GM19397 (cell line): ENCODE measurements around the gene ORAI2.
A peak's percentile ranks its signal among the peaks of the same experiment; 100 is the strongest.

ENCODE experiments used
- ATAC-seq: cut with Tn5 transposase; IDR thresholded peaks from one replicate; pipeline ENCODE4 v1.9.1; 2021; ENCODE audit warnings: mild to moderate bottlenecking, moderate library complexity; ENCODE audit not compliant: unreplicated experiment

The ORAI2 gene

GRCh38 chr7:102413611-102414010 lies 19.8 kb upstream of the ORAI2 start:
- ATAC-seq: no peak

GRCh38 chr7:102415685-102416225 lies 17.6 kb upstream of the ORAI2 start:
- ATAC-seq: no peak

GRCh38 chr7:102416406-102416805 lies 17.0 kb upstream of the ORAI2 start:
- no peak for ATAC-seq

GRCh38 chr7:102417105-102417504 lies 16.3 kb upstream of the ORAI2 start:
- ATAC-seq: no peak

- no peak for ATAC-seq
Observed at GRCh38 chr7:102418592-102418991, 14.8 kb upstream of the ORAI2 start.

- no peak for ATAC-seq
Observed at GRCh38 chr7:102421706-102422240, 11.6 kb upstream of the ORAI2 start.

GRCh38 chr7:102424129-102424551 lies 9.2 kb upstream of the ORAI2 start:
- no peak for ATAC-seq

GRCh38 chr7:102424787-102425218 lies 8.6 kb upstream of the ORAI2 start:
- ATAC-seq: no peak

GRCh38 chr7:102425639-102426267 lies 7.6 kb upstream of the ORAI2 start:
- peak; percentile 59 for ATAC-seq

GRCh38 chr7:102426268-102427018 lies 6.9 kb upstream of the ORAI2 start:
- peak; percentile 40 for ATAC-seq

- ATAC-seq: no peak
Observed at GRCh38 chr7:102427019-102427405, 6.4 kb upstream of the ORAI2 start.

GRCh38 chr7:102429141-102429899 lies 4.1 kb upstream of the ORAI2 start:
- no peak for ATAC-seq

GRCh38 chr7:102431617-102432298 lies 1.6 kb upstream of the ORAI2 start:
- ATAC-seq: no peak

- peak; percentile 30 for ATAC-seq
Observed at GRCh38 chr7:102432442-102433218, 745 bp upstream of the ORAI2 start.

- ATAC-seq: no peak
Observed at GRCh38 chr7:102434039-102434486, 688 bp downstream of the ORAI2 start.

GRCh38 chr7:102436118-102436517 lies 2.7 kb downstream of the ORAI2 start:
- ATAC-seq: no peak

- no peak for ATAC-seq
Observed at GRCh38 chr7:102439963-102440795, 6.8 kb downstream of the ORAI2 start.

GRCh38 chr7:102444961-102445673 lies 11.7 kb downstream of the ORAI2 start:
- no peak for ATAC-seq
